Right lobe of liver (tissue), 6 donors: ENCODE results near the gene C8A. TPM values are rescaled to one million over a fixed set of nuclear protein-coding genes. Genes with fewer than 3 reads are reported as not detected.

Source experiments
- ATAC-seq, 4 donors: fragments of 200-7000 bp; cut with Tn5 transposase; one replicate each; pipeline ENCODE4 v1.9.1; 2020; ENCODE audit warnings: mild to moderate bottlenecking in 4 of 4, moderate library complexity in 4 of 4
- DNase-seq, 3 donors: peaks; one replicate each; pipeline ENCODE4 v3.0.0-alpha.2; 2020
- H3K27ac ChIP-seq, 3 donors: fragments of 200-600 bp; one replicate each; pipeline ENCODE4 v1.8.0; 2022
- H3K27me3 ChIP-seq, 2 donors: fragments of 200-600 bp; one replicate each; pipeline ENCODE4 v1.8.0; 2022
- H3K36me3 ChIP-seq, 4 donors: fragments of 200-600 bp; sonication (generic) in 1 of 4; one replicate each; pipeline versions ENCODE4 v1.5.1 to v1.8.0; 2017 to 2022; ENCODE audit warnings: control low read depth in 1 of 4
- H3K4me1 ChIP-seq, 4 donors: fragments of 200-600 bp; sonication (generic) in 1 of 4; one replicate each; pipeline versions ENCODE4 v1.5.1 to v1.8.0; 2017 to 2022; ENCODE audit warnings: control low read depth in 1 of 4
- H3K4me3 ChIP-seq, 3 donors: fragments of 200-600 bp; one replicate each; pipeline ENCODE4 v1.8.0; 2022
- H3K9me3 ChIP-seq, 4 donors: fragments of 200-600 bp; sonication (generic) in 1 of 4; one replicate each; pipeline versions ENCODE4 v1.5.1 to v1.8.0; 2017 to 2022; ENCODE audit warnings: control low read depth in 1 of 4
- CTCF ChIP-seq, 4 donors: fragments of 200-600 bp in 3 of 4; fragments of 450-650 bp in 1 of 4; IDR thresholded peaks; one replicate each; pipeline versions ENCODE4 v1.5.1 to v1.8.0; 2016 to 2022; ENCODE audit warnings: antibody characterized with exemption in 4 of 4, mild to moderate bottlenecking in 2 of 4
- POLR2A ChIP-seq: fragments of 450-650 bp; IDR thresholded peaks from one replicate; pipeline ENCODE4 v1.6.1; 2017; ENCODE audit warnings: antibody characterized with exemption, mild to moderate bottlenecking
- WGBS: methylation state at CpG from one replicate; pipeline ENCODE4 v1.1.6; 2018; ENCODE audit warnings: low coverage, low lambda C conversion rate; ENCODE audit not compliant: insufficient coverage; ENCODE audit errors: missing lambda C conversion rate; 5-methylcytosine and 5-hydroxymethylcytosine counted together
- intact Hi-C, 2 donors: fragments of 100-400 bp; cut with DNase I; formaldehyde crosslinking; loops; one replicate each; pipeline versions ENCODE4 v1.11.2 to v1.14.1; 2022
- total RNA-seq, 6 experiments: library from RNA; depleted of rRNA in 2 of 6; stranded (reverse); fragments of >200 nt in 2 of 6; fragmentation: NEBNext Ultra II Directional in 3 of 6; extraction: Animal tissue kit (Norgen Biotek cat#: 25700) in 3 of 6; gene quantifications; one replicate each; pipeline versions ENCODE4 v1.1.0 to v1.2.4, GENCODE V29; 2016 to 2023
- donor health status: DM: no; HTN: yes; CAD: no.
- donor health status: DM: no; HTN: no; CAD: no.
- donor health status: DM: no; HTN: no; CAD: no.
- donor health status: DM: no; HTN: yes; CAD: no.
- donor health status: DM: no; HTN: yes; CAD: no.

The C8A gene
- total RNA-seq, 6 experiments from 2014 or later, result 177 to 432 (median 299) TPM

- 70% methylated on average over 3 of the region's 4 CpGs for WGBS
- Histone ChIP-seq H3K36me3 (no peaks in the 10 kb centered on the region), H3K27ac (peak overlapping the region in 2 of 3 donors; percentile 19 to 79), H3K27me3 (no peaks in the 10 kb centered on the region), H3K4me1 (peaks cover 0 to 22% (median 5%) of the 10 kb centered on the region in 4 donors), H3K4me3 (no peak overlapping the region), H3K9me3 (no peaks in the 10 kb centered on the region)
- DNase-seq, result no peak
- TF ChIP-seq CTCF (IDR thresholded peaks at IDR 0.05) (no peak), POLR2A (no peak)
- peak; percentile 7 to 42 (median 35) for ATAC-seq
- intact Hi-C loops, result no loop called here
These were observed 18.2 kb upstream of the C8A start for GRCh38 chr1:56836359-56836758.

- ATAC-seq (no peak), DNase-seq (no peak)
- Histone ChIP-seq H3K4me3 (no peak overlapping the region), H3K27ac (peak overlapping the region in 1 of 3 donors; percentile 79), H3K4me1 (peaks cover 0 to 19% (median 5%) of the 10 kb centered on the region in 4 donors), H3K36me3 (no peaks in the 10 kb centered on the region), H3K9me3 (no peaks in the 10 kb centered on the region), H3K27me3 (no peaks in the 10 kb centered on the region)
- intact Hi-C loops, result no loop called here
- 81% methylated on average over 8 of the region's 9 CpGs for WGBS
- TF ChIP-seq CTCF (IDR thresholded peaks at IDR 0.05) (no peak), POLR2A (no peak)
These were observed 17.2 kb upstream of the C8A start for GRCh38 chr1:56837244-56837939.

GRCh38 chr1:56838759-56839158 is 15.8 kb upstream of the C8A start:
- Histone ChIP-seq H3K36me3 (no peaks in the 10 kb centered on the region), H3K4me3 (no peak overlapping the region), H3K27ac (no peak overlapping the region), H3K4me1 (peaks cover 0 to 18% (median 5%) of the 10 kb centered on the region in 4 donors), H3K9me3 (no peaks in the 10 kb centered on the region), H3K27me3 (no peaks in the 10 kb centered on the region)
- no peak for DNase-seq
- TF ChIP-seq POLR2A (no peak), CTCF (IDR thresholded peaks at IDR 0.05) (no peak)
- ATAC-seq, result no peak
- intact Hi-C loops, result no loop called here
- 60% methylated on average over 1 of the region's 3 CpGs for WGBS

- Histone ChIP-seq H3K27me3 (no peaks in the 10 kb centered on the region), H3K4me1 (no peaks in the 10 kb centered on the region), H3K4me3 (no peak overlapping the region), H3K27ac (no peak overlapping the region), H3K36me3 (no peaks in the 10 kb centered on the region), H3K9me3 (no peaks in the 10 kb centered on the region)
- no peak for TF ChIP-seq CTCF (IDR thresholded peaks at IDR 0.05)
- TF ChIP-seq POLR2A, result no peak
- DNase-seq (no peak), ATAC-seq (no peak)
- WGBS, result 95% methylated on average over 3 of the region's 3 CpGs
- intact Hi-C loops, result no loop called here
These were observed 11.1 kb upstream of the C8A start for GRCh38 chr1:56843544-56843943.
